GM18526 (cell line): ENCODE measurements around the gene FAM110A.

Experiments used
- POLR2A ChIP-seq: IDR thresholded peaks from 3 replicates; pipeline ENCODE4 v1.6.1; 2011; ENCODE audit not compliant: insufficient read length; ENCODE audit errors: extremely low read depth

Gene FAM110A

GRCh38 chr20:822651-823573 is 10.6 kb upstream of the FAM110A start:
- TF ChIP-seq POLR2A = no peak

- TF ChIP-seq POLR2A = no peak
These were observed 10.0 kb upstream of the FAM110A start for GRCh38 chr20:823574-823902.

- no peak for TF ChIP-seq POLR2A
These were observed 9.0 kb upstream of the FAM110A start for GRCh38 chr20:824490-824889.

GRCh38 chr20:824916-825315 is 8.6 kb upstream of the FAM110A start:
- TF ChIP-seq POLR2A = no peak

- no peak for TF ChIP-seq POLR2A
These were observed 7.6 kb upstream of the FAM110A start for GRCh38 chr20:825710-826421.

- TF ChIP-seq POLR2A = no peak
These were observed 6.7 kb upstream of the FAM110A start for GRCh38 chr20:826695-827323.

GRCh38 chr20:828987-829386 is 4.5 kb upstream of the FAM110A start:
- TF ChIP-seq POLR2A = no peak

GRCh38 chr20:829551-829950 is 4.0 kb upstream of the FAM110A start:
- no peak for TF ChIP-seq POLR2A

- no peak for TF ChIP-seq POLR2A
These were observed 3.4 kb upstream of the FAM110A start for GRCh38 chr20:830011-830521.

- no peak for TF ChIP-seq POLR2A
These were observed 2.3 kb upstream of the FAM110A start for GRCh38 chr20:831251-831650.

- TF ChIP-seq POLR2A = no peak
These were observed 1.6 kb upstream of the FAM110A start for GRCh38 chr20:831956-832355.

GRCh38 chr20:833121-833449 is 430 bp upstream of the FAM110A start:
- TF ChIP-seq POLR2A = no peak

GRCh38 chr20:834151-834746 is 734 bp downstream of the FAM110A start:
- no peak for TF ChIP-seq POLR2A

- no peak for TF ChIP-seq POLR2A
These were observed 2.1 kb downstream of the FAM110A start for GRCh38 chr20:835608-836045.

GRCh38 chr20:836190-836589 is 2.7 kb downstream of the FAM110A start:
- no peak for TF ChIP-seq POLR2A

GRCh38 chr20:839015-839414 is 5.5 kb downstream of the FAM110A start:
- TF ChIP-seq POLR2A = no peak

- TF ChIP-seq POLR2A = no peak
These were observed 6.1 kb downstream of the FAM110A start for GRCh38 chr20:839626-840025.
